HG03575 (cell line): ENCODE data around the gene TLE5.

Experiments used
- ATAC-seq: cut with Tn5 transposase; IDR thresholded peaks from one replicate; pipeline ENCODE4 v1.9.1; 2021; ENCODE audit not compliant: unreplicated experiment, insufficient number of reproducible peaks, low FRiP score; ENCODE audit errors: extremely low read depth

The TLE5 gene

DNA sequence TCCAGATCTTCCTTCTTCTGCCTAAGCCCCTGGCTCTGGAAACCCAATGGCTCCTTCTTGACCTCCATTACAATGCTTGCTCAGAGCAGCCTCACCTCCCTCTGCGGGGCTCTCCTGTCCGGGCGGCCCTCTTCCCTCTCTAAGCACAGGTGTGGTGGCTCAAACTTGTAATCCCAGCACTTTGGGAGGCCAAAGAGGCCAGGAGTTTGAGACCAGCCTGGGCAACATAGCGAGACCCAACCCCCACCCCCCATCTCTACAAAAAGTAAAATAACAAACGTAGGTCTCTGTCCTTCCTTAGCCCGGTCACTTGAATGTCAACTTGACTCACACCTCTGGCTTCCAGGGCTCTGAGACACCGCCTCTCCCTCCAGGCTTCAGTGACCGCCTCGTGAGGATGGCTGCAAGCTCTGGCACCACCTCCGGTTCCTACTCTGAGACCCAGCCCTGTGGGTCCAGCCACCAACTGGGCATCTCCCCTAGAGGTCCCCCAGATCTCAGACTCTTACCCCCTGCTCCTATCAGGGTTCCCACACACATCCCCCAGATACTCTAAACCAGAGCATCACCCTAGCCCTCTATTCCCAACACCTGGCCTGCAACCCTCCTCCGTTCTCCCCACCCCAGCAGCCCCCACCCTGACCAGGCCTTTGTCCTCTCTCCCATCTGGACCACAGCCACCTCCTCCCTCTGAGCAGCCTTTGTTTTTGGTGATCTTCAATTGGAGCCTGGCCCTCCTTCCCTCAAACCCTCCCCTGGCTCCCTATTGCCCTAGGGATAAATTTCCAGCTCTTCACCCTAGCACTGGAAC, 28.5 kb downstream of the TLE5 start:
- ATAC-seq: no peak

- ATAC-seq: no peak
Measured at GRCh38 chr19:3031607-3031867, 30.8 kb downstream of the TLE5 start.

- no peak for ATAC-seq
Measured at GRCh38 chr19:3029065-3029923, 33.0 kb downstream of the TLE5 start, which contains the start of gene TLE2. Gene TLE2 (minus strand): TSS chr19:3029280. CDS start chr19:3028904, 376 bp downstream.

GRCh38 chr19:3028305-3029064, 33.8 kb downstream of the TLE5 start:
- ATAC-seq: no peak

DNA sequence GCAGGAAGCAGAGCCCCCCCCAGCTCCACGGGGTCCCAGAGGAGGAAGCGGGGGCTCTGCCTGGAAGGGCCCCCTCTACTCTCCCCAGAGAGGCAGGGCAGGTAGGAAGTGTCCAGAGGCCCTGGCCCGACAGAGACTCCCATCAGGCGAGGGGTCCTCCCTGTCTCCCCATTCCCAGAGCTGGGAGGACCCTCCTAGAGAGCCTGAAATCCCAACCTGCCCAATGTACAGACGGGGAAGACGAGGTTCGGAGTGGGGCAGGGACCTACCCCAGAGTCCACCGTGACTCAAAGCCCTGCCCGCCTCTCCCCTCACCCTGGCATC, 34.4 kb downstream of the TLE5 start:
- ATAC-seq: no peak

DNA sequence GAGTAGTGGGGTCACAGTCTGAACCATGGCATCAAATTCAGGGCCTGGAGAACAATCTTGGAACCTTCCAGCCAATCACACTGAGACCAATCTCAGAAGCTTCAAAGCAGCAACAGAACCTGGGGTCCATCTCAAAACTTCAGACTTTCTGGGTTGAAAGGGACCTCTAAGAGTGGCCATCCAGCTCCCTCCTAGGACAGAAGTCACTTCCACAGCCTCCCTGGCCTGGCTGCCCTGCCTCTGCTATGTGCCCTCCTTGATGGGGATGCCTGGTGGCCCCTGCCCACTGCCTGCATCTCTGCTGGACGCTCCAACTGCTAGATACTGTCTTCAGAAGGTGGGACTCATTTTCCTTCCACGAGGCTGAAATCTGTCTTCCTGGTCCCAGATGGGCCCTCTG, 35.0 kb downstream of the TLE5 start:
- ATAC-seq: no peak

- ATAC-seq: no peak
Measured at GRCh38 chr19:3026768-3027167, 35.5 kb downstream of the TLE5 start.

GRCh38 chr19:3025549-3025886, 36.8 kb downstream of the TLE5 start:
- ATAC-seq: no peak

- ATAC-seq: no peak
Measured at GRCh38 chr19:3024870-3025548, 37.3 kb downstream of the TLE5 start.

- ATAC-seq: no peak
Measured at GRCh38 chr19:3024509-3024869, 37.8 kb downstream of the TLE5 start.

- no peak for ATAC-seq
Measured at GRCh38 chr19:3020321-3020960, 41.9 kb downstream of the TLE5 start.

- ATAC-seq: no peak
Measured at GRCh38 chr19:3019211-3019854, 43.0 kb downstream of the TLE5 start.

DNA sequence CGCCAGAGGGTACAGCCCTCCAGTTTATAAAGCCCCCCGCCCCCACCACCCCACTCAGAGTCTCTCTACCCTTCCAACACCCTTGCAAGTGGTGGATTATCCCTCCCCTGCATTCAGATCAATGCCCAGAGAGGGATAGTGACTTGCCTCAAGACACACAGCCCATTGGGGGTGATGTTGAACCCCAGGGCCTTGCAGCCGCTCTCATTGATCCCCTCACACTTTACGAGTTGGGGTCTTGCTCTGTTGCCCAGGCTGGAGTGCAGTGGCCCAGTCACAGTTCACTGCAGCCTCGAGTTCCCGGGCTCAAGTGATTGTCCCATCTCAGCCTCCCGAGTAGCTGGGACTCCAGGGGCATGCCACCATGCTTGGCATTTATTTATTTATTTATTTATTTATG, 44.4 kb downstream of the TLE5 start:
- ATAC-seq: no peak

DNA sequence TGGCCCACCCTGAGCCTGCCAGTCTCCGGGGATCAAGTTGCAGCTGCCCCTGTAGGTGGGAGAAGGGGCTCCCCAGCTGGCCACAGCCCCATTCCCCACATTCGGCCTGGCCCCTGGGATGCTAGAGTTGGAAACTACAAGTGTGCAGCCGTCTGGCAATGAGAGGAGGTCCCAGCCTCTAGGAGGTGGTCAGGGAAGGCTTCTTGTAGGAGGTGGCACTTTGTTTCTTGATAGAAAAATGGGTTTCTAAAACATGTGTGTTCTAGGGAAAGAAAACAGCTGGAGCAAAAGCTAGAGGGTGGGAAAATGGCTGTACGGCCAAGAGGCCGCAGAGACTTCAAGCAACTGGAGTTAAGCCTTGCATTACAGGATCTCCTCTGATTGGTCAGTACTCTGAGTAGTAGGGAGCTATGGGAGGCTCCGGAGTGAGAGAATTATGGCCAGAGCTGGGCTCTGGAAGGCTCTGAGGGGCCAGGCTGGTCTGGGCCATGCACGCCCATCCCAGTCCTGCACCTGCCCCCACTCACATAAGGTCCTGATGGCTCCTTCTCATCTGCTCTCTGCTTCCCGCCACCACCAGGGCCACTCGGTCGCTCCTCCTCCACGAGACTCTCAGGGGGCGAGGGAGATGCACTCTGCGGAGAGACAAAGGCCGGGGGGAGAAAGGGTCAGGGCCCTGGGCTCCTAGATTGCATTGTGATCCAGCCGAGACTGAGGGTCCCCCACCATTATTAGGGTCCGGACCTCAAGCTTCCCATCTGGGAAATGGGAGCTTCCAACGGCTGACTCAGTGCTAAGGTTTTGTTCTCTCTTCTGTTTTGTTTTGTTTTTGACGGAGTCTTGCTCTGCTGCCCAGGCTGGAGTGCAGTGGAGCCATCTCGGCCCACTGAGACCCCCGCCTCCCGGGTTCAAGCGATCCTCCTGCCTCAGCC, 46.9 kb downstream of the TLE5 start:
- no peak for ATAC-seq

GRCh38 chr19:3014135-3014534, 48.2 kb downstream of the TLE5 start:
- ATAC-seq: no peak

DNA sequence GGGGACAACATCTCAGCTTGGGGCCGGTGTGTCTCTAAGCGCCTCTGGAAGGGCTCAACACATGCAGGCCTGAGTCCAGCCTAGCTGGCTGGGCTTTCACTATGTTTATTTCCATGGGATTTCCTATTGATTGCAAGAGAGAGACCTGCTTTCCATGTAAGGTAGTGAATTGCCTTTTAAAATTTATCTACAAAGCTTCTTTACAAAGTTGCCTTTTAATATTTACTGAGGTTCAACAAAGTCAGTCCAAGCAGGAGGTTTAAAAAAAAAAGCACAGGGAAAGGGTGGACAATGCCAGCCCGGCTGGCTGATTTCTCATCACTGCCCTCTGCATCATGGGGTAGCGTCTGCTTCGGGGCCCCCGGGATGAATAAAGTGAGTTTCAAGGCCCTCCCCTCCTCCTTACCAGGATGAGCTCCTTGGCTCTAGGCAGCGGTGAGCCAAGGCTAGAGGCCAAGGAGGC, 49.0 kb downstream of the TLE5 start:
- no peak for ATAC-seq

- no peak for ATAC-seq
Measured at GRCh38 chr19:3012621-3013262, 49.6 kb downstream of the TLE5 start.
